GM12801 (cell line): ENCODE data around the gene OSBPL10.

ENCODE experiments used
- TF ChIP-seq, protein P1 (sequence below): IDR thresholded peaks from one replicate; pipeline ENCODE4 v1.5.1; 2011; ENCODE audit warnings: control low read depth; ENCODE audit not compliant: insufficient read length; ENCODE audit errors: extremely low read depth

Gene OSBPL10

DNA sequence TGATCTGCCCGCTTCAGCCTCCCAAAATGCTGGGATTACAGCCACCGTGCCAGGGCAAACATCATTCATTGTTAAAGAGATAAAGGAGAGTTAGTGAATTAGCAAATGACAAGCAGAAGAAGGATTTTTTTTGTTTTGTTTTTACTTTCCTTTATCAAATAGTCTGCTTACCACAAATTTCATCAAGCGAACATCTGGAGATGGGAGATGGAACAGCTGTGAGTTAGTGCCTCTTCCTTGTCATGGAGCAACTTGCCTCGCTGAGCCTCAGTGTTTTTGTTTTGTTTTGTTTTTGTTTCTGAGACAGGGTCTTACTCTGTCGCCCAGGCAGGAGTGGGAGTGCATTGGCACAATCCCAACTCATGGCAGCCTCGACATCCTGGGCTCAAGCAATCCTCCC lies 16.4 kb upstream of the OSBPL10 start:
- TF ChIP-seq, protein P1, sequence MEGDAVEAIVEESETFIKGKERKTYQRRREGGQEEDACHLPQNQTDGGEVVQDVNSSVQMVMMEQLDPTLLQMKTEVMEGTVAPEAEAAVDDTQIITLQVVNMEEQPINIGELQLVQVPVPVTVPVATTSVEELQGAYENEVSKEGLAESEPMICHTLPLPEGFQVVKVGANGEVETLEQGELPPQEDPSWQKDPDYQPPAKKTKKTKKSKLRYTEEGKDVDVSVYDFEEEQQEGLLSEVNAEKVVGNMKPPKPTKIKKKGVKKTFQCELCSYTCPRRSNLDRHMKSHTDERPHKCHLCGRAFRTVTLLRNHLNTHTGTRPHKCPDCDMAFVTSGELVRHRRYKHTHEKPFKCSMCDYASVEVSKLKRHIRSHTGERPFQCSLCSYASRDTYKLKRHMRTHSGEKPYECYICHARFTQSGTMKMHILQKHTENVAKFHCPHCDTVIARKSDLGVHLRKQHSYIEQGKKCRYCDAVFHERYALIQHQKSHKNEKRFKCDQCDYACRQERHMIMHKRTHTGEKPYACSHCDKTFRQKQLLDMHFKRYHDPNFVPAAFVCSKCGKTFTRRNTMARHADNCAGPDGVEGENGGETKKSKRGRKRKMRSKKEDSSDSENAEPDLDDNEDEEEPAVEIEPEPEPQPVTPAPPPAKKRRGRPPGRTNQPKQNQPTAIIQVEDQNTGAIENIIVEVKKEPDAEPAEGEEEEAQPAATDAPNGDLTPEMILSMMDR = no peak

DNA sequence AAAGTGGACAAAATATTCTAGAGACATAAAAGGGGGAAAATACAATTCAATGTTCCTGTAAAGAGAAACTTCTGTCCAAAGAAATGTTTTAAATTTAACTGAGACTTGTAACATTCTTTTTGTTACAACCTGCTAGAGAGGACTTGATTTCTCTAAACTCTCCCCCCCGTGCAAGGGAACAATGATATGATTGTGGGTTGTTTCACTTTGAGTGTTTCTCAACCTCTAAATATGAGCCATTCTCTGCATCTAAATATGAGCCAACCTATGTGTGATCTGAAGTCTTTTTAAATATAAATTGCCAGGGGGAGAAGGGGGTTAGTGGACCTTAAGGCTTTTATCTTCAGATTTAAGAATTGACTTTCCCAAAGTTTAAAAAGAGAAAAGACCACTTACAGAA lies 15.1 kb upstream of the OSBPL10 start:
- TF ChIP-seq, protein P1 = no peak

DNA sequence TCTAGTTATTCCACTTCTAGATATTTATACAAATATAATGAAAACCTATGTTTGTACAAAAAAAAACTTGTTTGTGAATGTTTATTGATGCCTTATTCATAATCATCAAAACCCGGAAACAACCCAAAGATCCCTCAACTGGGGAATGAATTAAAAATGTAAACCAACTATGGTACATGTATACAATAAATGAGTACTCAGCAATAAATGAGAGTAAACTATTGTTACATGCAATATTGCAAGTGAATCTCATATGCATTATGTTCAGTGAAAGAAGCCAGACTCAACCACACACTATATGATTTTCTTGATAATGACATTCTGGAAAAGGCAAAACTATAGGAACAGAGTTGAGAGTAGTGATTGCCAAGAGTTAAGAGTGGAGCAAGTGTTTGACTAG lies 12.8 kb upstream of the OSBPL10 start:
- TF ChIP-seq, protein P1 = no peak

DNA sequence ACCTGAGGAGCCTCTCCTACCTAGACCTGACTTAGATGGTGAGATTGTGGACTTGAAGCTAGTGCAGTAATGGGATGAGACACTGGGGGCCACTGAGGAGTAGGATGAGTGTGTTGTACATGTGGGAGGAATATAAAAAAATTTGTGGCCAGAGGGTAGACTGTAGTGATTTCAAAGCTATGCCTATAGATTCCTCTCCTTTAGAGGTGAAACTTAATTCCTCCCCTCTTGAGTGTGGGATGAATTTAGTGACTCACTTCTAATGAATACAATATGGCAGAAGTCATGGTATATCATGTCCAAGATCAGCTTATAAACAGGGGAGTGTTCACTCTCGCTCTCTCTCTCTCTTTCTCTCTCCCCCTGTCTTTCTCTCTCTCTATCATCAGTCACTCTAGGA lies 7.2 kb upstream of the OSBPL10 start:
- TF ChIP-seq, protein P1 = no peak

- TF ChIP-seq, protein P1 = no peak
These were observed 4.8 kb upstream of the OSBPL10 start for GRCh38 chr3:31985831-31986230.

GRCh38 chr3:31984321-31984720 lies 3.3 kb upstream of the OSBPL10 start:
- TF ChIP-seq, protein P1 = no peak

DNA sequence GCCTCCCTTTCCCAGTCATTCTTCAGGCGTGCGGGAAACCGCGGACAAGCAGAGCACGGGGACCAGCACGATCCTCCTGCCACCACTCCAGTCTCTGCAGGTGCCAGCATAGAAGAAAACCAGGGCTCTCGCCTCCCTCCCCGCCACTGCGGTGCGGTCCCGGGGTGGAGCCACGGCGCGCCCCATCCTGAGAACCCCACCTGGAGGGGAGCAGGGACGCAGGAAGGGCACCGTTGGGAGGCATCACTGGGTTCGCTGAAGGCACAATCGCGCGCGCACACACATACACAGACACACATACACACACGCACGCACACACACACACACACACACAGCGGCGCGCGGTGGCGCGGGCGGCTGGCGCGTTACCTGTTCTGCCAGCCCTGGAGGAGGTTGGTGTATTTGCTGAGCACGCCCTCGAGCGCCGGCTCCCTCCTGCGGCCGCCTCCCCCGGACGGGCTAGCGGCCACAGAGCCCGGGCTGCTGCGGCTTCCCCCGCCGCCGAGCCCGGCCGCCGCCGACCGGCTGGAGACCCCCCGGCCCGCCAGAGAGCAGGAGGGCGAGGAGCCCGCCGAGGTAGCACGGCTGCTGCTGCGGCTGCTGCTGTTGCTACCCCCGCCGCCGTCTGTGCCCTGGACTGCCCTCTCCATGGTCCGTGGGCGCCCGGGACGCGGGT lies 394 bp downstream of the OSBPL10 start:
- TF ChIP-seq, protein P1 = no peak
